Effector memory CD4-positive, alpha-beta T cell (primary cell): ENCODE measurements around the gene TMEM178B.
"Not testable (repeated sequence)": the region's sequence is repeated elsewhere in the genome, so short reads cannot be mapped to it uniquely, and the experiment has no call there.

Experiments
- DNase-seq, 3 donors: peaks; one replicate each; pipeline ENCODE4 v3.0.0-alpha.2; 2020
- H3K27ac ChIP-seq: 2 replicates; pipeline ENCODE4 v1.7.0; 2013; ENCODE audit warnings: mild to moderate bottlenecking, low read length, moderate library complexity; ENCODE audit not compliant: insufficient read depth, poor library complexity, severe bottlenecking
- H3K27me3 ChIP-seq: replicated peaks from 2 replicates; pipeline ENCODE4 v1.7.0; 2013; ENCODE audit warnings: mild to moderate bottlenecking, low read length; ENCODE audit not compliant: insufficient read depth, control insufficient read depth, poor library complexity, severe bottlenecking
- H3K36me3 ChIP-seq: 2 replicates; pipeline ENCODE4 v1.7.0; 2013; ENCODE audit warnings: mild to moderate bottlenecking, low read length, moderate library complexity; ENCODE audit not compliant: control insufficient read depth, insufficient read depth
- H3K4me1 ChIP-seq: 2 replicates; pipeline ENCODE4 v1.7.0; 2013; ENCODE audit warnings: low read length, mild to moderate bottlenecking; ENCODE audit not compliant: control insufficient read depth, insufficient read depth, poor library complexity, severe bottlenecking
- H3K4me3 ChIP-seq: 2 replicates; pipeline ENCODE4 v1.7.0; 2013; ENCODE audit warnings: low read length, low read depth, mild to moderate bottlenecking; ENCODE audit not compliant: insufficient read depth, poor library complexity, severe bottlenecking
- H3K9me3 ChIP-seq: 2 replicates; pipeline ENCODE4 v1.7.0; 2013; ENCODE audit warnings: mild to moderate bottlenecking, low read length, moderate library complexity; ENCODE audit not compliant: control insufficient read depth

The TMEM178B gene

DNA sequence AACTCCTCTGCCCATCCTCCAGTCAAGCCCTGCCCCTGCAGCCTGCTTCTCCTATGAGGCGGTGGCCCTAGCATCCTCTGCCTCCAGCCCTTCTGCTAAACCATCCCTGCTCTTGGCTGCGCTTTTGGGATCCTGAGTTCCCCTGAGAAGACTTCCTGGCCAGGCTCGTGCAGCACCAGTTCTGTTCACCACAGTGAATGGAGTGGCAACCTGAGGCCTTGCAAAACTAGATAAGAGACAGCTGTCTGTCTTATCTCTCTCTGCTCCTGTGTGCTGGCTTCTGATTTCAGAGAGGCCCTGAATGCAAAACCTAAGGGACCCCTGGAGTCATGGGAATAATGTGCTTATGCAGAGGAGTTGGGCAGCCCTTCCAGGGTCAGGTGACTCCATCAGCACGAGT, 119.2 kb downstream of the TMEM178B start:
- Histone ChIP-seq H3K9me3 (no peaks in the 10 kb centered on the region), H3K4me1 (no peaks in the 10 kb centered on the region), H3K36me3 (no peaks in the 10 kb centered on the region), H3K27me3 (no peaks in the 10 kb centered on the region), H3K4me3 (no peak overlapping the region), H3K27ac (no peak overlapping the region)
- no peak for DNase-seq

- not testable (repeated sequence) for DNase-seq, H3K4me3 ChIP-seq, H3K27ac ChIP-seq, H3K27me3 ChIP-seq, H3K4me1 ChIP-seq, H3K36me3 ChIP-seq, H3K9me3 ChIP-seq
These were observed 121.9 kb downstream of the TMEM178B start for GRCh38 chr7:141195722-141196121.

GRCh38 chr7:141198194-141198958, 124.5 kb downstream of the TMEM178B start:
- Histone ChIP-seq H3K4me3 (no peak overlapping the region), H3K27ac (no peak overlapping the region), H3K9me3 (no peaks in the 10 kb centered on the region), H3K27me3 (no peaks in the 10 kb centered on the region), H3K36me3 (no peaks in the 10 kb centered on the region), H3K4me1 (no peaks in the 10 kb centered on the region)
- DNase-seq: no peak

DNA sequence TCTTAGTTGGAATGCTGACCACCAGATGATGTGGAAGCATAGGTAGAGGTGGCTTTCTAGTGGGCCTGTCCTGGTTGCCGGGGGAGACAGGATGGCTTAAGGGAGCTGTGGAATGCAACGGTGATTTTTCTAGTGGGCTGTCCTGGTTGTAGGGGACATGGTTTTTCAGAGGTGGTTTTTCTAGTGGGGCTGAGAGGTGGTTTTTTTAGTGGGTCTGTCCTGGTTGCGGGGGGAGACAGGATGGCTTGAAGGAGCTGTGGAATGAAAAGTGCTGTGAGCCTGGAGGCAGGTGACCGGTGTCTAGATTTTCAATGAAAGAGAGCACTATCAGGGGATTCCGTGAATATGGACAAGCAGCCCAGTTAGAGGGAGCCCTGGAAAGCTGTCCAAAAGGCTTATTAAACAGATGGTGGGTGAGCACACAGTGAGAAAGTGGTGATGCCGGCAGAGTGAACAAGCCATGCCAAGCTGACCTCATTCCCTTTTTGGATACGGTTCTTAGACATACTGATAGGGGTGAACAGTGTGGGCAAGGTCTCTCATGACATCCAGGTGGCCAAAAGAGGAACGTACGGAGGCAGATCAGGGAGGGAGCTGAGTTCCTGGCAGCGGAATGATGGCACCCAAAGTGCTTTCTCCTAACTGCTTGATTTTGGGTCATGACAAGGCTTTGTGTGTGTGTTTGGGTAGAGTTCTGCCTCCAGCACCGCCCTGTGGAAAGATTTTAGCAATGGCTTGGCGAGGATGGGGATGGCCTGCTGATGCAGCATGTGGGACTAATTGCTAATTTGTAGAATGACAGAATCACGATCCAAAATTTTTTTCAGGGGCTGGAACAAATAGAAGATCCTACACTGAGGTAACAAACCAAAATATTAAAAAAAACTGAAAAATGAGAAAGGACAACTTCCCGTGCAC, 126.6 kb downstream of the TMEM178B start:
- H3K9me3 ChIP-seq: no peaks in the 10 kb centered on the region
- H3K4me3 ChIP-seq: no peak overlapping the region
- no peak for DNase-seq
- no peak overlapping the region for H3K27ac ChIP-seq
- H3K36me3 ChIP-seq: no peaks in the 10 kb centered on the region
- H3K4me1 ChIP-seq: no peaks in the 10 kb centered on the region
- no peaks in the 10 kb centered on the region for H3K27me3 ChIP-seq

DNA sequence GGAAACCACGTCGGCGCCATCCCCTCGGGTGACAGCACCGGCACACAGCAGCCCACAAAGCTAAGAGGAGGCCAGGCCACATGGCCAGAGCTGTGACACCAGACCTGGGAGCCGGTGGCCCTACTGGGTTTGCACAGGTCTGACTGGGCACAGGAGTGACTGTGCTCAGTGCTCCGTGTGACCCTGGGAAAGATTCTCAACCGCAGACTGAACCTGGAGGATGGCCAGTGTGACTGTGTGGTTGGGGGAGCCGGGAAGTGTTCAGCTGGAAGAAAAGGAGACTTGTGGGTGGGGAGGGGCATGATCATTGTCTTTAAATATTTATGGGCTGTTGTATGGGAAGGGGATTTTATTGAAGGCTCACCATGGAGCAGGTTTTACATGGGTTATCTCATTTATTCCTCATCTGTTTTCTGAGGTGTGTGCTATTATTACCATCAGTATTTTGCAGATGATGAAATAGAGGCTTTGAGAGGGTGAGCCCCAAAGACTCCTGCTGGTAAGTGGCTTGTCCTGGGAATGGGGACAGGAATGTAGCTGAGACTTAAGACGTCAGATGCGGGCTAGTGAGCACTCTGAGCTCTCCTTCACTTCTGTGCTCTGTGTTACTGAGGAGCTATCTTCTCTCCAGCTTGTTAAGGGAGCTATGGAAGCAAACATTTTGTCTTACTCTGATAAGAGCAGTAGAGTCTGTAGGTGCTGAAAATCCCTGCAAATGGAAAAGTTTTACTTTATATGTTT, 127.5 kb downstream of the TMEM178B start:
- Histone ChIP-seq H3K9me3 (no peaks in the 10 kb centered on the region), H3K36me3 (no peaks in the 10 kb centered on the region), H3K27me3 (no peaks in the 10 kb centered on the region), H3K4me1 (no peaks in the 10 kb centered on the region), H3K4me3 (no peak overlapping the region), H3K27ac (no peak overlapping the region)
- DNase-seq: no peak

DNA sequence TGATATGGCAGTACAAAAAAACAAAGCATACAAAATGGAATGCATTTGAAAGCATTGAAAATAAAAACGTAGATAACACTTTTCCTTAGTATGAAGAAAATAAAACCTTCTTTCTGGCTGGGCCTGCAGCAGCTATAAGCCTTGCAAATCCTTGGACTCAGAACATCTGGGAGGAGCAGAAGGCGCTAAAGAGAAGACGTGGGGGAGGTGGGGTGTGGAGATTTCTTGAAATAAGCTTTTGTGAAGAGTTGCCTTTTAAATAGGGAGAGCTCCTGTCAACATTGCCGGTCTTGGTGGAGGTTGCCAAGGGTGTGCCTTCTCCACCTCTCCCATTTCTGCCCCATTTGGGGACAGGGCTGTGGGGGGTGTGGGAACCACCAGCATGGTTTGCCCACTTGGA, 128.7 kb downstream of the TMEM178B start:
- no peaks in the 10 kb centered on the region for H3K4me1 ChIP-seq
- no peaks in the 10 kb centered on the region for H3K36me3 ChIP-seq
- no peak overlapping the region for H3K4me3 ChIP-seq
- DNase-seq: no peak
- H3K27ac ChIP-seq: no peak overlapping the region
- no peaks in the 10 kb centered on the region for H3K9me3 ChIP-seq
- no peaks in the 10 kb centered on the region for H3K27me3 ChIP-seq

DNA sequence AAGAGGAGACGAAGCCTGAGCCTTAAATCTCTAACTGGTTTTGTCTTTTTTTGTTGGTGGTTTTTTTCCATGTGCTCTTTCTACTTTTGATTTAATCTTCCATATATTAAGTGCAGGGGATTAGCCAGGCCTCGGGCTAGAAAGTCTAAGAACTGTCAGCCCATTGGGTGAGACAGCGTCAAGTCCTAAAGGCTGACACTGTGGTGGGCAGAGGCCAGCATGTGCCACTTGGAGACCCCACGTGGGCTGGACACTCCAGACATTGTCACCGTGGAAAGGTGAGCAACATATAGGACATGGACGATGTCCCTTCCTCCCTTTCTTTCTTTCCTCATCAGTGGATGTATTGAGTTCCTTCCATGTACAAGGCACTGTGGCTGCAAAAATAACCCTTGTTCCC, 129.3 kb downstream of the TMEM178B start:
- Histone ChIP-seq H3K27ac (no peak overlapping the region), H3K27me3 (no peaks in the 10 kb centered on the region), H3K36me3 (no peaks in the 10 kb centered on the region), H3K9me3 (no peaks in the 10 kb centered on the region), H3K4me3 (no peak overlapping the region), H3K4me1 (no peaks in the 10 kb centered on the region)
- no peak for DNase-seq

DNA sequence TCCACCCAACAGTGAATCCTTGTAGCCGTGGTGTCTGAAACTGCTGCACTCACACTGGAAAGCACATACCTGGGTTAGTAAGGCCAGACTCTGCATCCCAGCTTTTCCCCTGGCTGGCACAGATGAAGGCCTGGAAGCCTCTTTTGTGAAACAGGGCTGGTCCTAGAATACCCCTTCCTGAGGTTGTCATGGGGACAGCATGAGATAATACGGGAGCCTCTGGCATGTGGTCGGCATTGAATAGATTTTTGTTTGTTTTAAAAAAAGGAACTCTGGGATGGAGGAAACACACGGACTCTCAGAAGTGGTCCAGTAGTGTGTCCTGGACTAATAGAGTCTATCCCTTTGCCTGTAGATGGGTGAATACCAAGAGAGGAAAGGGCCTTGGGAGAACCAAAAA, 129.7 kb downstream of the TMEM178B start:
- H3K9me3 ChIP-seq: no peaks in the 10 kb centered on the region
- H3K4me3 ChIP-seq: no peak overlapping the region
- DNase-seq: no peak
- H3K4me1 ChIP-seq: no peaks in the 10 kb centered on the region
- H3K27me3 ChIP-seq: no peaks in the 10 kb centered on the region
- H3K36me3 ChIP-seq: no peaks in the 10 kb centered on the region
- no peak overlapping the region for H3K27ac ChIP-seq

DNA sequence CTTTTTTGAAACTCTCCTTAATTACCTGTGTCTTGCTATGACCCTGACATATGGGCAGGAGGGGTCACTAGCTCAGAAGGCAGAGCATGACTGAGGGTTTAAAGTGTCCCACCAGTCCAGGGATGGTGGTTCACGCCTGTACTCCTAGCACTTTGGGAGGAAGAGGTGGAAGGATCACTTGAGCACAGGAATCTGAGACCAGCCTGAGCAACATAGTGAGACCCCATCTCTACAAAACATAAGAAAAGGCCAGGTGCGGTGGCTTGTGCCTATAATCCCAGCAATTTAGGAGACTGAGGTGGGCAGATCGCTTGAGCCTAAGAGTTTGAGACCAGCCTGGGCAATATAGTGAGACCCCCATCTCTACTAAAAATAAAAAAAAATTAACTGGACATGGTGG, 133.8 kb downstream of the TMEM178B start:
- Histone ChIP-seq H3K4me3 (no peak overlapping the region), H3K9me3 (no peaks in the 10 kb centered on the region), H3K36me3 (no peaks in the 10 kb centered on the region), H3K4me1 (no peaks in the 10 kb centered on the region), H3K27me3 (no peaks in the 10 kb centered on the region), H3K27ac (no peak overlapping the region)
- no peak for DNase-seq
